RWPE2 (cell line): Measurements from ENCODE around the gene PRKCE.

ENCODE experiments used
- ATAC-seq: fragments of 200-7000 bp; cut with Tn5 transposase; 3 replicates; pipeline ENCODE4 v1.9.1; 2021; ENCODE audit warnings: low read depth
- DNase-seq: peaks from one replicate; pipeline ENCODE4 v3.0.0-alpha.2; 2020; ENCODE audit warnings: low spot score
- H3K27ac ChIP-seq: fragments of 450-650 bp; 2 replicates; pipeline ENCODE4 v1.5.1; 2017; ENCODE audit warnings: mild to moderate bottlenecking; ENCODE audit not compliant: poor library complexity, severe bottlenecking
- H3K27me3 ChIP-seq: fragments of 250-450 bp; sonication (Bioruptor Pico); 2 replicates; pipeline ENCODE4 v1.5.1; 2021; ENCODE audit warnings: mild to moderate bottlenecking, moderate library complexity; ENCODE audit not compliant: insufficient read depth, poor library complexity, severe bottlenecking
- H3K36me3 ChIP-seq: fragments of 250-450 bp; sonication (Bioruptor Pico); 2 replicates; pipeline ENCODE4 v1.5.1; 2020; ENCODE audit warnings: low read depth, mild to moderate bottlenecking, moderate library complexity
- H3K4me1 ChIP-seq: fragments of 250-450 bp; sonication (Bioruptor Pico); 2 replicates; pipeline ENCODE4 v1.5.1; 2021; ENCODE audit warnings: mild to moderate bottlenecking, moderate library complexity; ENCODE audit not compliant: insufficient read depth, poor library complexity, severe bottlenecking
- H3K4me3 ChIP-seq: fragments of 250-450 bp; sonication (Bioruptor Pico); 2 replicates; pipeline ENCODE4 v1.5.1; 2021; ENCODE audit warnings: mild to moderate bottlenecking, moderate library complexity; ENCODE audit not compliant: severe bottlenecking
- H3K9me3 ChIP-seq: fragments of 250-450 bp; sonication (Bioruptor Pico); 2 replicates; pipeline ENCODE4 v1.5.1; 2021; ENCODE audit warnings: mild to moderate bottlenecking, moderate library complexity; ENCODE audit not compliant: severe bottlenecking
- TF ChIP-seq, protein P1 (sequence below): fragments of 450-650 bp; IDR thresholded peaks from one replicate; pipeline ENCODE4 v1.5.1; 2017; ENCODE audit warnings: mild to moderate bottlenecking, moderate library complexity; ENCODE audit not compliant: poor library complexity, severe bottlenecking

PRKCE gene

DNA sequence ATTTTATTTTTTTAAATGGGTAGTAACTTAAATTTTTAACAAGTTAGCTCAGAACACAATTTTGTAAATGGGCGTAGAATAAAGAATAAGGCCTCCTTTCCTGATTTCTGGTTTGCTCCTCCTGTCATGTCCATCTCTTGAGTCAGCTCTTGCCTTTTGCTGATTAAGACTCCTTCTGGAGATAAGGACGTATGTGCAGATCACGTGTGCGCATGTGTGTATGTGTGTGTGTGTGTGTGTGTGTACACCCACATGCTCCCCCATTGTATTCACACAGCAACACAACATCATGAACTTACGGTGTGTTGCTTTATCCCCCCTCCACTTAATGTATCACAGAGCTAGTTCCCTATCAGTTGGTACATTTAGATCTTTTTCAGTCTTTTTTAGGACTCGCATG is 182.9 kb downstream of the PRKCE start:
- no peaks in the 10 kb centered on the region for H3K9me3 ChIP-seq
- H3K27me3 ChIP-seq: no peaks in the 10 kb centered on the region
- no peak overlapping the region for H3K4me3 ChIP-seq
- ATAC-seq: no peak
- H3K27ac ChIP-seq: no peak overlapping the region
- DNase-seq: no peak
- TF ChIP-seq, protein P1, sequence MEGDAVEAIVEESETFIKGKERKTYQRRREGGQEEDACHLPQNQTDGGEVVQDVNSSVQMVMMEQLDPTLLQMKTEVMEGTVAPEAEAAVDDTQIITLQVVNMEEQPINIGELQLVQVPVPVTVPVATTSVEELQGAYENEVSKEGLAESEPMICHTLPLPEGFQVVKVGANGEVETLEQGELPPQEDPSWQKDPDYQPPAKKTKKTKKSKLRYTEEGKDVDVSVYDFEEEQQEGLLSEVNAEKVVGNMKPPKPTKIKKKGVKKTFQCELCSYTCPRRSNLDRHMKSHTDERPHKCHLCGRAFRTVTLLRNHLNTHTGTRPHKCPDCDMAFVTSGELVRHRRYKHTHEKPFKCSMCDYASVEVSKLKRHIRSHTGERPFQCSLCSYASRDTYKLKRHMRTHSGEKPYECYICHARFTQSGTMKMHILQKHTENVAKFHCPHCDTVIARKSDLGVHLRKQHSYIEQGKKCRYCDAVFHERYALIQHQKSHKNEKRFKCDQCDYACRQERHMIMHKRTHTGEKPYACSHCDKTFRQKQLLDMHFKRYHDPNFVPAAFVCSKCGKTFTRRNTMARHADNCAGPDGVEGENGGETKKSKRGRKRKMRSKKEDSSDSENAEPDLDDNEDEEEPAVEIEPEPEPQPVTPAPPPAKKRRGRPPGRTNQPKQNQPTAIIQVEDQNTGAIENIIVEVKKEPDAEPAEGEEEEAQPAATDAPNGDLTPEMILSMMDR: no peak
- H3K36me3 ChIP-seq: no peaks in the 10 kb centered on the region
- no peaks in the 10 kb centered on the region for H3K4me1 ChIP-seq

DNA sequence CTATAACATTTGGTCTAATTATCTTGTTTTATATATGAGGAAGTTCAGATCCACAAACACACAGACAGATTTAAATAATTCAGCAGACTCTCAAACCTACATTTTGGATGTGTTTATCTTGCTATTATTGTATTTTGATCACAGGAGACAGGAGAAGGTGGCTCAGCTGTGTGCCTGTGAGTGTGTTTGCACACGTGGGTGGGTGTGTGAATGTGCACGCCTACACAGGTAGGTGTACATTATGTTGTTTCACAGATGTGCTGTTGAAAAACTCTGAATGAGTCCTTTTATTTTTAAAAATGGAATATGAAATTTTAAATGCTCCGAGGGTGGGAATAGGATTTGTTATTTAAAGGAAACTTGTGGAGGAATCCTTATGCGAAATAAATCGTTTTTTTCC is 183.4 kb downstream of the PRKCE start:
- no peak for DNase-seq
- Histone ChIP-seq H3K27ac (no peak overlapping the region), H3K9me3 (no peaks in the 10 kb centered on the region), H3K4me1 (no peaks in the 10 kb centered on the region), H3K36me3 (no peaks in the 10 kb centered on the region), H3K4me3 (no peak overlapping the region), H3K27me3 (no peaks in the 10 kb centered on the region)
- ATAC-seq: no peak
- TF ChIP-seq, protein P1: no peak

- Histone ChIP-seq H3K27ac (no peak overlapping the region), H3K9me3 (no peaks in the 10 kb centered on the region), H3K36me3 (no peaks in the 10 kb centered on the region), H3K27me3 (no peaks in the 10 kb centered on the region), H3K4me1 (no peaks in the 10 kb centered on the region), H3K4me3 (no peak overlapping the region)
- DNase-seq (no peak), ATAC-seq (no peak)
- TF ChIP-seq, protein P1: no peak
Measured at GRCh38 chr2:45836316-45836715, 184.8 kb downstream of the PRKCE start.

DNA sequence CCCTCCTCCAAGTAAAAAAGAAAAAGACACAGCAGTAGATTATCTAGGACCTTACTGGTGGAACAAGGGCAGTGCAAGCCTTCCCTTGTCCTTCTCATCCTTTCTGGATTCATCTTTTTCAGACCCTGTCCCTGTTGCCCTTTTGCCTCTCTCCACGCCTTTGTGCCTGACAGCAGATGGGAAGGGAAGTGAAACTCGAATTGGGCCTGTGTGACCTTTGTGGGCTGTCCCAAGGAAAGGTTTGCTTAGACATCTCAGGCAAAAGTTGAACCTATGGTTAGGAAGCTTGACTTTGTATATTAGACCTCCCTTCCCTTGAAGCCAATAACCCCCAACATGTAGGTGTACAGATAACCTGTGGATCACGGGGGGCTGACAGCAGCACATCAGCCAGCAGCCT is 185.3 kb downstream of the PRKCE start:
- H3K27me3 ChIP-seq: no peaks in the 10 kb centered on the region
- H3K9me3 ChIP-seq: no peaks in the 10 kb centered on the region
- no peaks in the 10 kb centered on the region for H3K4me1 ChIP-seq
- no peak for DNase-seq
- ATAC-seq: no peak
- TF ChIP-seq, protein P1: no peak
- no peaks in the 10 kb centered on the region for H3K36me3 ChIP-seq
- H3K4me3 ChIP-seq: no peak overlapping the region
- H3K27ac ChIP-seq: no peak overlapping the region

DNA sequence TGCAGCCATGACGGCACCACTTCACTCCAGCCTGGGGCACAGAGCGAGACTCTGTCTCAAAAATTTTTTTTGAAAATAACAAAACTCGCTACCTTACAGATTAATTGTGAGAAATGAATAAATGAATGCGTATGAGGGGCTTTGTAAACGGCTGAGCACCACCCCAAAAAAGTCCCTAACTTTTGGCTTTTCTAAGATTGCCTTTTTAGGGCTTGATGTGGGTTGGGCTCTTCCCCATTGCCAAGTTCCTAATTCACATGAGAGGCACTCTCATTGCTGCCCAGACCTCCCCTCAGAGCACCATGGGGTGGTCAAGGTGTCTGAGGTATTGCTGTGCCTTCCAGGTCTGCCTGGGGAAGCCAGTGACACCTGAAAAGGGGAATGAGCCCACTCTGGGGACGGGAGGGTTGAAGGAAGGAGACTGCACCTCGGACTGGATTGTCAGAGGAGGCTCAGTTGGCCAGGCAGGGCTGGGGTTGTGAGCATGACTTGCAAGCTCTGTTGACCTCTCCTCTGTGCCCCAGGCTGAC is 186.4 kb downstream of the PRKCE start:
- Histone ChIP-seq H3K9me3 (no peaks in the 10 kb centered on the region), H3K27ac (no peak overlapping the region), H3K27me3 (no peaks in the 10 kb centered on the region), H3K4me3 (no peak overlapping the region), H3K36me3 (no peaks in the 10 kb centered on the region), H3K4me1 (no peaks in the 10 kb centered on the region)
- no peak for DNase-seq
- TF ChIP-seq, protein P1: no peak
- ATAC-seq: no peak
